PFSK-1 (cell line): ENCODE results near the gene CACNA1D.

Experiments
- FOXP2 ChIP-seq: optimal IDR thresholded peaks from 2 replicates; pipeline ENCODE3; 2011; ENCODE audit warnings: borderline replicate concordance, control low read depth, inconsistent platforms; ENCODE audit not compliant: insufficient read depth; ENCODE audit errors: extremely low read length, extremely low read depth
- REST ChIP-seq, 2 experiments: IDR thresholded peaks; 2 replicates each; pipeline versions ENCODE4 v1.6.1 to v1.8.0; 2011 to 2012; ENCODE audit warnings: low read depth in 2 of 2, low read length in 2 of 2, control low read depth in 1 of 2, inconsistent platforms in 1 of 2, mild to moderate bottlenecking in 1 of 2, moderate library complexity in 1 of 2; ENCODE audit not compliant: insufficient read depth in 1 of 2

GRCh38 chr3:53820756-53821580 is 326.6 kb downstream of the CACNA1D start:
- TF ChIP-seq REST (IDR thresholded peaks at IDR 0.05; ENCODE audit: insufficient read depth in 1 of 2, low read depth in 2 of 2, low read length in 2 of 2), result no peak
- no peak for TF ChIP-seq FOXP2
